ENCODE measurements around the gene SUGP2. TPM values are rescaled to one million over a fixed set of nuclear protein-coding genes. Genes with fewer than 3 reads are reported as not detected.

Gene SUGP2
- polyA plus RNA-seq, 1 experiment, result 44.2 TPM

- Histone ChIP-seq H3K27me3 (ENCODE audit: control insufficient read depth, insufficient read depth, low read length) (no peaks in the 10 kb centered on the region), H3K4me3 (ENCODE audit: low read depth, low read length) (no peak overlapping the region), H3K9me3 (ENCODE audit: control insufficient read depth, insufficient read depth, low read length) (no peaks in the 10 kb centered on the region), H3K27ac (ENCODE audit: low read depth, low read length) (no peak overlapping the region)
- no peak for TF ChIP-seq CTCF (IDR thresholded peaks at IDR 0.05; ENCODE audit: low read depth, low read length)
- no peak for DNase-seq (ENCODE audit: low read depth, low spot score)
- ChIA-PET POLR2A (no interaction called here), CTCF (interaction anchor here (0.5 kb wide), 1 partner anchor 17 kb away, joined by 6 read pairs; no protein-coding TSS in a partner anchor)
Measured at GRCh38 chr19:18946335-18946734, 87.0 kb downstream of the SUGP2 start.

GRCh38 chr19:18945297-18945696, 88.0 kb downstream of the SUGP2 start:
- TF ChIP-seq CTCF (IDR thresholded peaks at IDR 0.05; ENCODE audit: low read depth, low read length), result no peak
- H3K27ac ChIP-seq (ENCODE audit: low read depth, low read length), result no peak overlapping the region
- ChIA-PET CTCF (no interaction called here), POLR2A (no interaction called here)
- no peaks in the 10 kb centered on the region for H3K27me3 ChIP-seq (ENCODE audit: control insufficient read depth, insufficient read depth, low read length)
- DNase-seq (ENCODE audit: low read depth, low spot score), result no peak
- H3K9me3 ChIP-seq (ENCODE audit: control insufficient read depth, insufficient read depth, low read length), result peaks cover under 1% of the 10 kb centered on the region; the same call in 1 of the 2 replicates
- H3K4me3 ChIP-seq (ENCODE audit: low read depth, low read length), result no peak overlapping the region

GRCh38 chr19:18943465-18943864, 89.9 kb downstream of the SUGP2 start:
- POLR2A ChIA-PET, result no interaction called here
- TF ChIP-seq CTCF (IDR thresholded peaks at IDR 0.05; ENCODE audit: low read depth, low read length), result no peak
- no peaks in the 10 kb centered on the region for H3K27me3 ChIP-seq (ENCODE audit: control insufficient read depth, insufficient read depth, low read length)
- peaks cover 4% of the 10 kb centered on the region; the same call in 1 of the 2 replicates for H3K9me3 ChIP-seq (ENCODE audit: control insufficient read depth, insufficient read depth, low read length)
- CTCF ChIA-PET, result interaction anchor here (0.6 kb wide), 1 partner anchor 24 kb away, joined by 3 read pairs; the partner anchor contains the start of gene COPE
- no peak for DNase-seq (ENCODE audit: low read depth, low spot score)
- H3K27ac ChIP-seq (ENCODE audit: low read depth, low read length), result no peak overlapping the region
- H3K4me3 ChIP-seq (ENCODE audit: low read depth, low read length), result no peak overlapping the region

GRCh38 chr19:18942692-18943091, 90.6 kb downstream of the SUGP2 start:
- no peak for TF ChIP-seq CTCF (IDR thresholded peaks at IDR 0.05; ENCODE audit: low read depth, low read length)

GRCh38 chr19:18941628-18942354, 91.5 kb downstream of the SUGP2 start:
- ChIA-PET POLR2A (no interaction called here), CTCF (interaction anchor here (0.9 kb wide), 1 partner anchor 45 kb away, joined by 5 read pairs; no protein-coding TSS in a partner anchor)
- no peak for DNase-seq (ENCODE audit: low read depth, low spot score)
- Histone ChIP-seq H3K27ac (ENCODE audit: low read depth, low read length) (no peak overlapping the region), H3K4me3 (ENCODE audit: low read depth, low read length) (peak overlapping the region; percentile 58), H3K9me3 (ENCODE audit: control insufficient read depth, insufficient read depth, low read length) (peaks cover 4% of the 10 kb centered on the region; the same call in 1 of the 2 replicates), H3K27me3 (ENCODE audit: control insufficient read depth, insufficient read depth, low read length) (no peaks in the 10 kb centered on the region)
- no peak for TF ChIP-seq CTCF (IDR thresholded peaks at IDR 0.05; ENCODE audit: low read depth, low read length)

More at GRCh38 chr19:18942692-18943091, 90.6 kb downstream of the SUGP2 start:
- Histone ChIP-seq H3K4me3 (ENCODE audit: low read depth, low read length) (no peak overlapping the region), H3K27ac (ENCODE audit: low read depth, low read length) (no peak overlapping the region), H3K27me3 (ENCODE audit: control insufficient read depth, insufficient read depth, low read length) (no peaks in the 10 kb centered on the region), H3K9me3 (ENCODE audit: control insufficient read depth, insufficient read depth, low read length) (peaks cover 4% of the 10 kb centered on the region; the same call in 1 of the 2 replicates)
- ChIA-PET CTCF (interaction anchor here (0.6 kb wide), 1 partner anchor 24 kb away, joined by 3 read pairs; the partner anchor contains the start of gene COPE), POLR2A (no interaction called here)
- DNase-seq (ENCODE audit: low read depth, low spot score), result no peak
